ENCODE results near the gene STAC2. TPM values are rescaled to one million over a fixed set of nuclear protein-coding genes. Genes with fewer than 3 reads are reported as not detected.

STAC2 gene
- total RNA-seq, 3 donors from 2014 or later: 0.17 to 0.79 TPM; not detected in 1

DNA sequence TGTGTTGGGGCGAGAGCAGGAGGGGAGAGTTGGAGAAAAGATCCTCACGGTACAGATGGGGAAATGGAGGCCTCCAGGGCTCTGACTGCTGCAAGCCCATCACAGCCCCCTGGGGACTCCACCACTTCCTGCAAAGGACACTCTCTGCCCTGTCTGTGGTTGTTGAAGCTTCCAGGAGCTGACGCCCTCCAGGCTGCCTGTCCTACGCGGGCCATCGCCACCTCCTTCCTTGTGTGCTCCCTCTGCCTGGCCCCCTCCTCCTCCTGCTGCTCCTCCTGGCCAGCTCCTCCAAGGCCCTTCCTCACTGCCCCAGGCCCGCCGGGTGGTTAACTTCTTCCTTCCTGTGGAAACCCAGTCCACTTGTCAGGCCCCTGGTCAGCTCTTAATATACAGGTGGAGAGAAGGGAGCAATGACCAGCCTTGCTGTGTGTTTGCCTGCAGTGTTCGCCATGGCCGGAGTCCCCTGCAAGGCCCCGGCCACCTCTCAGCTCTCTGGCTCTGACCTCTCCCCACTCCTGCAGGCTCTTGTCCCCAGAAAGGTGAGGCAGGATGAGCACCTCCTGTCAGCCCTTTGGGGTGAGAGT, 18.4 kb upstream of the STAC2 start:
- H3K9me3 ChIP-seq: no peaks in the 10 kb centered on the region
- DNase-seq (no peak), ATAC-seq (peak; percentile 5)
- intact Hi-C loops (cut with DNase I, micrococcal nuclease): loop anchor here in 1 of 2 donors (10.0 kb wide), 1 partner anchor 259 kb away; no protein-coding TSS in a partner anchor
- no peaks in the 10 kb centered on the region for H3K36me3 ChIP-seq (ENCODE audit: low read depth)
- TF ChIP-seq, protein P1, sequence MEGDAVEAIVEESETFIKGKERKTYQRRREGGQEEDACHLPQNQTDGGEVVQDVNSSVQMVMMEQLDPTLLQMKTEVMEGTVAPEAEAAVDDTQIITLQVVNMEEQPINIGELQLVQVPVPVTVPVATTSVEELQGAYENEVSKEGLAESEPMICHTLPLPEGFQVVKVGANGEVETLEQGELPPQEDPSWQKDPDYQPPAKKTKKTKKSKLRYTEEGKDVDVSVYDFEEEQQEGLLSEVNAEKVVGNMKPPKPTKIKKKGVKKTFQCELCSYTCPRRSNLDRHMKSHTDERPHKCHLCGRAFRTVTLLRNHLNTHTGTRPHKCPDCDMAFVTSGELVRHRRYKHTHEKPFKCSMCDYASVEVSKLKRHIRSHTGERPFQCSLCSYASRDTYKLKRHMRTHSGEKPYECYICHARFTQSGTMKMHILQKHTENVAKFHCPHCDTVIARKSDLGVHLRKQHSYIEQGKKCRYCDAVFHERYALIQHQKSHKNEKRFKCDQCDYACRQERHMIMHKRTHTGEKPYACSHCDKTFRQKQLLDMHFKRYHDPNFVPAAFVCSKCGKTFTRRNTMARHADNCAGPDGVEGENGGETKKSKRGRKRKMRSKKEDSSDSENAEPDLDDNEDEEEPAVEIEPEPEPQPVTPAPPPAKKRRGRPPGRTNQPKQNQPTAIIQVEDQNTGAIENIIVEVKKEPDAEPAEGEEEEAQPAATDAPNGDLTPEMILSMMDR (IDR thresholded peaks at IDR 0.05): no peak
- peaks cover 11% of the 10 kb centered on the region for H3K4me1 ChIP-seq (ENCODE audit: low read depth)
- H3K4me3 ChIP-seq: no peak overlapping the region

DNA sequence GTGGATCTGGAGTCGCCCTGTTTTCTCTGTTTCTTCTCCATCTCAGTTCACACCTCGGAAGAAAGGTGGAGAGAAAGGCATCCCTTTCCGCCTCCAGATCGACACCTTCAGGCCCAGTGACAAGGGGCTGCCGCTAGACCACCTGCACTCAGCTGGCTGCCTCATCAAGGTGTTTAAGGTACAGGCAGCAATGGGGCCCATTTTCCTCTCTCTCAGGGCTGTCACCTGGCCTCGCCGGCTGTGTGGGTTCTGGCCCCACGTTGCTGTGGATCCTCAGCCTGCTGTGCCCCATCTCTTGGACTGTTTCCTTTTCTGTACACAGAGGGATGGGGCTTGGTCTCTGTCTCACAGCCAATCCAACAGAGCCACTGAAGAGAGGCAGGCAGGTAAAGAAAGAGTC, 17.4 kb upstream of the STAC2 start:
- ATAC-seq: no peak
- Histone ChIP-seq H3K9me3 (no peaks in the 10 kb centered on the region), H3K36me3 (ENCODE audit: low read depth) (no peaks in the 10 kb centered on the region), H3K4me1 (ENCODE audit: low read depth) (peaks cover 15% of the 10 kb centered on the region), H3K4me3 (no peak overlapping the region)
- TF ChIP-seq, protein P1 (IDR thresholded peaks at IDR 0.05): no peak
- DNase-seq: no peak
- intact Hi-C loops (cut with DNase I, micrococcal nuclease): loop anchor here in 1 of 2 donors (10.0 kb wide), 1 partner anchor 258 kb away; no protein-coding TSS in a partner anchor

DNA sequence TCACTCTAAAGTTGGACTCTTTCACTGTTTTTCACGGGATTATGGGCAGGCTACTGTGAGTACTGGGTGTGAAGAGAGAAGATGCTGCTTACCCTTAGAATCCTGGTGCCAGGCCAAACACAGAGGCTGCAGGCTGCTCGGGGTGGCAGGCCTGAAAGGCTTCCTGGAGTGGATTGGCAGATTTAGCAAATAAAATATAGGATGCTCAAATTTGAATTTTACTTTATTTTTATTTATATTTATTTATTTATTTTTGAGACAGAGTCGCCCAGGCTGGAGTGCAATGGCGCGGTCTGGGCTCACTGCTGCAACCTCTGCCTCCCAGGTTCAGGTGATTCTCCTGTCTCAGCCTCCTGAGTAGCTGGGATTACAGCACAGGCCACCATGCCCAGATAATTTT, 14.9 kb upstream of the STAC2 start:
- no peak for ATAC-seq
- no peak for DNase-seq
- Histone ChIP-seq H3K4me1 (ENCODE audit: low read depth) (peaks cover 15% of the 10 kb centered on the region), H3K4me3 (no peak overlapping the region), H3K9me3 (no peaks in the 10 kb centered on the region), H3K36me3 (ENCODE audit: low read depth) (no peaks in the 10 kb centered on the region)
- TF ChIP-seq, protein P1 (IDR thresholded peaks at IDR 0.05): no peak
- intact Hi-C loops (cut with DNase I, micrococcal nuclease): loop anchor here in 1 of 2 donors (10.0 kb wide), 1 partner anchor 256 kb away; no protein-coding TSS in a partner anchor

DNA sequence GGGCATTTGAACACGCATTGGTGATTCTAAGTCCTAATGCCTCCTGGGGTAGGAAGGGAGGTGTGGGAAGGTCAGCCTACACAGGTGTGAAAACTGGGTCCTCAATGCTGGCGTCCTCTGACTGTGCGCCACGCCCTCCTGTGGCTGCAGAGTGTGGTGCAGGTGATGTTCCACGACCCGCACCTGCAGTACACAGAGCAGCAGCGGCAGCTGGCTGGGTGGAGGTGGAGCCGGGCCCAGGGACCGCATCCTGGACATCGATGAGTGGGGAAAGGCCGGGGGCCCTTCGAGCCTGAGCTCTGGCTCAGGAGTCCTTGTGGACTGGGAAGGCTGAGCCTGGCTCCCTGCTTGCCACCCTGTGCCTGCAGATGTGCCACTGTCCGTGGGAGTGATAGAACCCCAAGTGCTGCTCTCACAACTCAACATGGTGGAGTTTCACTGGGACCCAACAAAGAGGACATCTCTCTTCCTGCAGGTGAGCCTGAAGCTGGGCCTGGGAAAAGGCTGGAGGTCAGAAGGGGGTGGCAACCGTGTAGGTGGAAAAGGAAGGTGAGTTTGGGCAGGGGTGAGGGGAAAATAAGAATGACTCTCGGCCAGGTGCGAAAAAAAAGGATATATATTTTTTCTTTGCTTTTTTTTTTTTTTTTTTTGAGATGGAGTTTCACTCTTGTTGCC, 14.0 kb upstream of the STAC2 start:
- H3K4me3 ChIP-seq: no peak overlapping the region
- H3K36me3 ChIP-seq (ENCODE audit: low read depth): no peaks in the 10 kb centered on the region
- TF ChIP-seq, protein P1 (IDR thresholded peaks at IDR 0.05): peak; percentile 28
- H3K9me3 ChIP-seq: no peaks in the 10 kb centered on the region
- ATAC-seq (peak; percentile 85), DNase-seq (peak; percentile 72 to 82 (median 80))
- H3K4me1 ChIP-seq (ENCODE audit: low read depth): peaks cover 14% of the 10 kb centered on the region
- intact Hi-C loops (cut with DNase I, micrococcal nuclease): loop anchor here in 1 of 2 donors (10.0 kb wide), 1 partner anchor 255 kb away; no protein-coding TSS in a partner anchor

DNA sequence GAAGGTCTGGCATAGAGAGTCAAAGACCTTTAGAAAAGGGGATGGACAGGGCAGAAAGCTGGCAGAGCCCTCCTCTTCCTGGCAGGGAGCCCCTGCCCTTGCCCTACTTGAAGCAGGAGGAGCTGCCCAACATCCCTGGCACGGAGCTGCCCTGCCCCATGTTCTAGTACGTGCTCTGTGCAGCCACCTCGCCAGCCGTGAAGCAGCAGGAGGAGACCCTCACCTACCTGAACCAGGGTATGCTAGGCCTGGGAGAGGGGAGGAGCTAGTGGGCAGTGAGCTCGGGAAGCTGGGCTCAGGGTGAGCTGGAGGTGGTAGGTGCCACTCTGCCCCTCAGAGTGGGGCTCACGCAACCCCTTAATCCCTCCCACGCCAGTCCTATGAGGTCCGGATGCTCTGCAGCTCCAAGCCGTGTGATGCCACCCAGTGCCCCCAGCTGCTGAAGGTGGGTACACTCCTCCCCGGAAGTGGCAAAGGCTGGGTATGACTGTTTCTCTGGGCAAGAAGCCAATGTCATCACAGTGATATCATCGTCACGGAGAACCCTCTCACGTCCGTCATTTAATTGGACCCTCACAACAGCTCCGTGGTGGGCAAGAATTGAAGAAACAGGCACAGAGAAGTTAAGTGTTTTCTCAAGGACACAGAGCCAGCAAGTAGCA, 12.7 kb upstream of the STAC2 start:
- peak; percentile 80 for ATAC-seq
- H3K4me1 ChIP-seq (ENCODE audit: low read depth): peaks cover 10% of the 10 kb centered on the region
- no peaks in the 10 kb centered on the region for H3K36me3 ChIP-seq (ENCODE audit: low read depth)
- peak; percentile 52 to 77 (median 64) for DNase-seq
- H3K9me3 ChIP-seq: no peaks in the 10 kb centered on the region
- TF ChIP-seq, protein P1 (IDR thresholded peaks at IDR 0.05): no peak
- intact Hi-C loops (cut with DNase I, micrococcal nuclease): no loop called here
- no peak overlapping the region for H3K4me3 ChIP-seq
